WTC11 (cell line): ENCODE results near the gene RIGI. TPM values are rescaled to one million over a fixed set of nuclear protein-coding genes. Genes with fewer than 3 reads are reported as not detected.
A peak's percentile ranks its signal among the peaks of the same experiment; 100 is the strongest.

Experiments
- ATAC-seq: fragments of 200-7000 bp; cut with Tn5 transposase; 2 replicates; pipeline ENCODE4 v1.10.0; 2021; ENCODE audit warnings: mild to moderate bottlenecking, moderate library complexity
- Bru-seq: library from RNA; stranded (reverse); fragments of 400-500 nt; gene quantifications from one replicate; lab custom pipeline; 2021; lab: Mats Ljungman, UMichigan
- CTCF ChIA-PET: fragments of 300-600 bp; sonication (Branson Sonifier 250); formaldehyde crosslinking; loops from one replicate; lab custom pipeline; 2021; ENCODE audit warnings: antibody characterized with exemption; lab: Charles Lee
- POLR2A ChIA-PET: fragments of 350-600 bp; sonication (Branson Sonifier 250); formaldehyde crosslinking; loops from one replicate; lab custom pipeline; 2021; ENCODE audit warnings: antibody characterized with exemption; lab: Charles Lee
- DNase-seq: peaks from one replicate; pipeline ENCODE4 v3.0.0; 2021; ENCODE audit warnings: low spot score
- H3K27ac Mint-ChIP-seq: 2 replicates; pipeline ENCODE4 v1.8.0; 2021; ENCODE audit warnings: mixed read lengths
- H3K27me3 Mint-ChIP-seq: 2 replicates; pipeline ENCODE4 v1.8.0; 2021; ENCODE audit warnings: low read depth, mild to moderate bottlenecking, moderate library complexity, mixed read lengths
- H3K36me3 Mint-ChIP-seq: 2 replicates; pipeline ENCODE4 v1.8.0; 2021; ENCODE audit warnings: mixed read lengths
- H3K4me1 Mint-ChIP-seq: 2 replicates; pipeline ENCODE4 v1.8.0; 2022; ENCODE audit warnings: mixed read lengths
- H3K4me3 Mint-ChIP-seq: 2 replicates; pipeline ENCODE4 v1.8.0; 2021; ENCODE audit warnings: mild to moderate bottlenecking, moderate library complexity, mixed read lengths
- H3K9me3 Mint-ChIP-seq: 2 replicates; pipeline ENCODE4 v1.8.0; 2021; ENCODE audit warnings: mixed read lengths
- AR ChIP-seq: fragments of 250-450 bp; sonication (Bioruptor Pico); IDR thresholded peaks from 2 replicates; pipeline ENCODE4 v1.9.0; 2021; ENCODE audit warnings: mild to moderate bottlenecking
- CREB1 ChIP-seq: sonication (generic); formaldehyde crosslinking; IDR thresholded peaks from 2 replicates; pipeline ENCODE4 v1.8.0; 2023; ENCODE audit warnings: mild to moderate bottlenecking, missing genetic modification reagents
- CREM ChIP-seq: sonication (generic); formaldehyde crosslinking; IDR thresholded peaks from 2 replicates; pipeline ENCODE4 v1.8.1; 2022; ENCODE audit warnings: mild to moderate bottlenecking, missing genetic modification reagents, moderate library complexity
- EMX1 ChIP-seq: fragments of 250-450 bp; sonication (Bioruptor Pico); IDR thresholded peaks from 2 replicates; pipeline ENCODE4 v1.8.0; 2021; ENCODE audit warnings: mild to moderate bottlenecking
- ERG ChIP-seq: fragments of 250-450 bp; sonication (Bioruptor Pico); IDR thresholded peaks from 2 replicates; pipeline ENCODE4 v1.8.0; 2021; ENCODE audit warnings: mild to moderate bottlenecking
- HMGA2 ChIP-seq: fragments of 250-450 bp; sonication (Bioruptor Pico); IDR thresholded peaks from 2 replicates; pipeline ENCODE4 v1.4.0; 2021; ENCODE audit warnings: mild to moderate bottlenecking, moderate library complexity
- HMGXB4 ChIP-seq: sonication (generic); formaldehyde crosslinking; IDR thresholded peaks from 2 replicates; pipeline ENCODE4 v1.8.1; 2023; ENCODE audit warnings: mild to moderate bottlenecking, moderate library complexity, missing genetic modification reagents
- JAZF1 ChIP-seq: fragments of 250-450 bp; sonication (Bioruptor Pico); IDR thresholded peaks from 2 replicates; pipeline ENCODE4 v1.9.0; 2021; ENCODE audit warnings: moderate library complexity, mild to moderate bottlenecking, inconsistent platforms
- NFE2L1 ChIP-seq: sonication (generic); formaldehyde crosslinking; IDR thresholded peaks from 2 replicates; pipeline ENCODE4 v1.8.1; 2023; ENCODE audit warnings: missing genetic modification reagents
- NR2C2 ChIP-seq: sonication (generic); formaldehyde crosslinking; IDR thresholded peaks from 2 replicates; pipeline ENCODE4 v1.8.0; 2022; ENCODE audit warnings: mild to moderate bottlenecking, missing genetic modification reagents
- RELA ChIP-seq: sonication (generic); formaldehyde crosslinking; IDR thresholded peaks from 2 replicates; pipeline ENCODE4 v1.8.1; 2022; ENCODE audit warnings: missing genetic modification reagents, mild to moderate bottlenecking, borderline replicate concordance
- SP1 ChIP-seq: sonication (generic); formaldehyde crosslinking; conservative IDR thresholded peaks from 2 replicates; pipeline ENCODE4 v1.8.1; 2022; ENCODE audit warnings: missing genetic modification reagents
- TEAD1 ChIP-seq: sonication (generic); formaldehyde crosslinking; IDR thresholded peaks from 2 replicates; pipeline ENCODE4 v1.8.0; 2022; ENCODE audit warnings: mild to moderate bottlenecking, missing genetic modification reagents
- TP53 ChIP-seq: sonication (generic); formaldehyde crosslinking; IDR thresholded peaks from 2 replicates; pipeline ENCODE4 v1.8.1; 2023; ENCODE audit warnings: mild to moderate bottlenecking, missing genetic modification reagents
- ZNF121 ChIP-seq: sonication (generic); formaldehyde crosslinking; IDR thresholded peaks from 2 replicates; pipeline ENCODE4 v1.8.0; 2023; ENCODE audit warnings: missing genetic modification reagents
- ZNF232 ChIP-seq: sonication (generic); formaldehyde crosslinking; IDR thresholded peaks from 2 replicates; pipeline ENCODE4 v1.8.0; 2022; ENCODE audit warnings: mild to moderate bottlenecking, missing genetic modification reagents
- ZNF396 ChIP-seq: fragments of 250-450 bp; sonication (Bioruptor Pico); IDR thresholded peaks from 2 replicates; pipeline ENCODE4 v1.8.0; 2021; ENCODE audit warnings: mild to moderate bottlenecking, moderate library complexity, borderline replicate concordance
- ZSCAN18 ChIP-seq: fragments of 250-450 bp; sonication (Bioruptor Pico); IDR thresholded peaks from 2 replicates; pipeline ENCODE4 v2.1.2; 2022; ENCODE audit warnings: mild to moderate bottlenecking, moderate library complexity
- long read RNA-seq, 3 experiments: library from RNA in 1 of 3; library from capped mRNA in 1 of 3; library from polyadenylated mRNA in 1 of 3; unstranded in 2 of 3; stranded (forward) in 1 of 3; transcript quantifications; one replicate each; pipeline ENCODE4 v2.0.0, GENCODE V29; 2021
- total RNA-seq: library from RNA; stranded (reverse); gene quantifications from 3 replicates; pipeline ENCODE4 v1.2.3, GENCODE V29; 2021
- TF ChIP-seq, protein P1 (sequence below): sonication (generic); formaldehyde crosslinking; IDR thresholded peaks from 2 replicates; pipeline ENCODE4 v1.8.0; 2022; ENCODE audit warnings: mild to moderate bottlenecking, missing genetic modification reagents
- TF ChIP-seq, protein P2 (sequence below): sonication (generic); formaldehyde crosslinking; IDR thresholded peaks from 2 replicates; pipeline ENCODE4 v1.8.1; 2023; ENCODE audit warnings: mild to moderate bottlenecking, missing genetic modification reagents
- TF ChIP-seq, protein P3 (sequence below): sonication (generic); formaldehyde crosslinking; IDR thresholded peaks from 2 replicates; pipeline ENCODE4 v1.8.1; 2022; ENCODE audit warnings: mild to moderate bottlenecking, moderate library complexity, missing genetic modification reagents
- TF ChIP-seq, protein P4 (sequence below): sonication (generic); formaldehyde crosslinking; IDR thresholded peaks from 2 replicates; pipeline ENCODE4 v1.8.0; 2022; ENCODE audit warnings: missing genetic modification reagents

The RIGI gene
- total RNA-seq (6.0 to 7.5 TPM (median 6.2 TPM) in 3 replicates), Bru-seq, nascent RNA (percentile 61 among the genes with signal in this experiment)
- long read RNA-seq, experiment 1, full-length matches to known transcripts, result 11 of 19 reads
- long read RNA-seq, experiment 1, partial matches to known transcripts, result 1 of 19 reads
- long read RNA-seq, experiment 1, other reads (novel, unspliced or antisense), result 7 of 19 reads
- long read RNA-seq, experiment 2, full-length matches to known transcripts, result 2 of 10 reads
- long read RNA-seq, experiment 2, partial matches to known transcripts, result 3 of 10 reads
- long read RNA-seq, experiment 2, other reads (novel, unspliced or antisense), result 5 of 10 reads
- long read RNA-seq, experiment 3, full-length matches to known transcripts, result 8 of 10 reads
- long read RNA-seq, experiment 3, partial matches to known transcripts, result 1 of 10 reads
- long read RNA-seq, experiment 3, other reads (novel, unspliced or antisense), result 1 of 10 reads

DNA sequence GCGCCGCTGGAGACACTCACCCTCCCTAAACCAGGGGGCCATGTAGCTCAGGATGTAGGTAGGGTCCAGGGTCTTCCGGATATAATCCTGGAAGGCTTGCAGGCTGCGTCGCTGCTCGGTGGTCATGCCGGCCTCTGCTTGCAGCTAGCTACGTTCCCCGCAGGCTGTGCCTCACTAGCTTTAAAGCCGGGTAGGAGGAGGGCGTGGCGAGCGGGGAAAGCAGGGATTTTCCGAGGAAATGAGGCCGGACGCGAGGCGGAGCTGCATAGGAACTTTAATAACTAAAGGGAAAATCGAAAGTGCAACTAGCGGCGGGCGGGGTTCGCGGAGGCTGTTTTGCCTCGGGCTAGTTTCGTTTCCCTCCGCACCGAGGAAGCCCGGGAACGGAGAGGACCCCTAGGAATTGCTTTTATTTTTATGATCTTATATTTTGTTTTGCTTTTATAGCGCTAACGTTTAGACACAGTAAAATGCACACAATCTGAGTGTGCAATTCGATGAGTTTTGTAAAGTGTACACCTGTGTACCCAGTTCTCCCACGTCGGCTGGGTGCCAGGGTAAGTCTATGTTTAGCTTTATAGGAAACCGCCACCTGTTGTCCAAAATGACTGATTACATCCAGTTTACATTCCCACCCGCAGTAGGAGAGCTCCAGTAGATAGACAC is at the start of gene RIGI:
Gene RIGI (minus strand): TSS at position 156 of the 666 bp plus-strand sequence. CDS start 30 bp downstream, at position 126.
- Mint-ChIP-seq H3K27ac (peak within 1 kb of the TSS; percentile 97), H3K27me3 (no peaks in the 10 kb centered on the region), H3K36me3 (peaks cover 34% of the 10 kb centered on the region), H3K4me3 (peak within 1 kb of the TSS; percentile 82), H3K4me1 (peaks cover 14% of the 10 kb centered on the region), H3K9me3 (peaks cover 31% of the 10 kb centered on the region)
- POLR2A ChIA-PET, result interaction anchor here (0.6 to 4.2 kb wide), 6 partner anchors 10 to 141 kb away, joined by 3 to 36 read pairs (median 4); partner anchors contain the start of genes ACO1, SMIM27 and TOPORS
- DNase-seq, result peak; percentile 83
- peak; percentile 84 for ATAC-seq
- CTCF ChIA-PET, result interaction anchor here (0.6 to 3.9 kb wide), 37 partner anchors 9 to 529 kb away, joined by 3 to 94 read pairs (median 4); partner anchors contain the start of genes ACO1, SMIM27 and TOPORS
- TF ChIP-seq CREM (CRISPR knock-in tag) (0 out of 2 replicates have a peak, but pooled peaks have one; percentile 43), ZNF232 (CRISPR knock-in tag) (0 out of 2 replicates have a peak, but pooled peaks have one; percentile 11), TP53 (CRISPR knock-in tag) (no peak), NFE2L1 (no peak), SP1 (CRISPR knock-in tag) (no peak; the same call in 1 of the 2 replicates), EMX1 (CRISPR knock-in tag) (no peak), ZNF121 (CRISPR knock-in tag) (no peak), NR2C2 (CRISPR knock-in tag) (no peak), CREB1 (CRISPR knock-in tag) (no peak), ZSCAN18 (no peak), TEAD1 (no peak), HMGA2 (no peak), RELA (CRISPR knock-in tag) (no peak), ERG (no peak), JAZF1 (CRISPR knock-in tag) (no peak), AR (no peak), HMGXB4 (CRISPR knock-in tag) (peak; percentile 66; the same call in 1 of the 2 replicates), ZNF396 (CRISPR knock-in tag) (no peak)
- TF ChIP-seq, protein P1, sequence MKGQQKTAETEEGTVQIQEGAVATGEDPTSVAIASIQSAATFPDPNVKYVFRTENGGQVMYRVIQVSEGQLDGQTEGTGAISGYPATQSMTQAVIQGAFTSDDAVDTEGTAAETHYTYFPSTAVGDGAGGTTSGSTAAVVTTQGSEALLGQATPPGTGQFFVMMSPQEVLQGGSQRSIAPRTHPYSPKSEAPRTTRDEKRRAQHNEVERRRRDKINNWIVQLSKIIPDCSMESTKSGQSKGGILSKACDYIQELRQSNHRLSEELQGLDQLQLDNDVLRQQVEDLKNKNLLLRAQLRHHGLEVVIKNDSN (CRISPR knock-in tag), result no peak
- TF ChIP-seq, protein P2, sequence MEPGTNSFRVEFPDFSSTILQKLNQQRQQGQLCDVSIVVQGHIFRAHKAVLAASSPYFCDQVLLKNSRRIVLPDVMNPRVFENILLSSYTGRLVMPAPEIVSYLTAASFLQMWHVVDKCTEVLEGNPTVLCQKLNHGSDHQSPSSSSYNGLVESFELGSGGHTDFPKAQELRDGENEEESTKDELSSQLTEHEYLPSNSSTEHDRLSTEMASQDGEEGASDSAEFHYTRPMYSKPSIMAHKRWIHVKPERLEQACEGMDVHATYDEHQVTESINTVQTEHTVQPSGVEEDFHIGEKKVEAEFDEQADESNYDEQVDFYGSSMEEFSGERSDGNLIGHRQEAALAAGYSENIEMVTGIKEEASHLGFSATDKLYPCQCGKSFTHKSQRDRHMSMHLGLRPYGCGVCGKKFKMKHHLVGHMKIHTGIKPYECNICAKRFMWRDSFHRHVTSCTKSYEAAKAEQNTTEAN (CRISPR knock-in tag), result no peak
- TF ChIP-seq, protein P3, sequence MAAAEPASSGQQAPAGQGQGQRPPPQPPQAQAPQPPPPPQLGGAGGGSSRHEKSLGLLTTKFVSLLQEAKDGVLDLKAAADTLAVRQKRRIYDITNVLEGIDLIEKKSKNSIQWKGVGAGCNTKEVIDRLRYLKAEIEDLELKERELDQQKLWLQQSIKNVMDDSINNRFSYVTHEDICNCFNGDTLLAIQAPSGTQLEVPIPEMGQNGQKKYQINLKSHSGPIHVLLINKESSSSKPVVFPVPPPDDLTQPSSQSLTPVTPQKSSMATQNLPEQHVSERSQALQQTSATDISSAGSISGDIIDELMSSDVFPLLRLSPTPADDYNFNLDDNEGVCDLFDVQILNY, result no peak
- TF ChIP-seq, protein P4, sequence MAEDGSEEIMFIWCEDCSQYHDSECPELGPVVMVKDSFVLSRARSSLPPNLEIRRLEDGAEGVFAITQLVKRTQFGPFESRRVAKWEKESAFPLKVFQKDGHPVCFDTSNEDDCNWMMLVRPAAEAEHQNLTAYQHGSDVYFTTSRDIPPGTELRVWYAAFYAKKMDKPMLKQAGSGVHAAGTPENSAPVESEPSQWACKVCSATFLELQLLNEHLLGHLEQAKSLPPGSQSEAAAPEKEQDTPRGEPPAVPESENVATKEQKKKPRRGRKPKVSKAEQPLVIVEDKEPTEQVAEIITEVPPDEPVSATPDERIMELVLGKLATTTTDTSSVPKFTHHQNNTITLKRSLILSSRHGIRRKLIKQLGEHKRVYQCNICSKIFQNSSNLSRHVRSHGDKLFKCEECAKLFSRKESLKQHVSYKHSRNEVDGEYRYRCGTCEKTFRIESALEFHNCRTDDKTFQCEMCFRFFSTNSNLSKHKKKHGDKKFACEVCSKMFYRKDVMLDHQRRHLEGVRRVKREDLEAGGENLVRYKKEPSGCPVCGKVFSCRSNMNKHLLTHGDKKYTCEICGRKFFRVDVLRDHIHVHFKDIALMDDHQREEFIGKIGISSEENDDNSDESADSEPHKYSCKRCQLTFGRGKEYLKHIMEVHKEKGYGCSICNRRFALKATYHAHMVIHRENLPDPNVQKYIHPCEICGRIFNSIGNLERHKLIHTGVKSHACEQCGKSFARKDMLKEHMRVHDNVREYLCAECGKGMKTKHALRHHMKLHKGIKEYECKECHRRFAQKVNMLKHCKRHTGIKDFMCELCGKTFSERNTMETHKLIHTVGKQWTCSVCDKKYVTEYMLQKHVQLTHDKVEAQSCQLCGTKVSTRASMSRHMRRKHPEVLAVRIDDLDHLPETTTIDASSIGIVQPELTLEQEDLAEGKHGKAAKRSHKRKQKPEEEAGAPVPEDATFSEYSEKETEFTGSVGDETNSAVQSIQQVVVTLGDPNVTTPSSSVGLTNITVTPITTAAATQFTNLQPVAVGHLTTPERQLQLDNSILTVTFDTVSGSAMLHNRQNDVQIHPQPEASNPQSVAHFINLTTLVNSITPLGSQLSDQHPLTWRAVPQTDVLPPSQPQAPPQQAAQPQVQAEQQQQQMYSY (CRISPR knock-in tag), result no peak
